Colon (tissue), 2 donors: Measurements from ENCODE around the gene NDUFS4.
"Not testable (repeated sequence)": the region's sequence is repeated elsewhere in the genome, so short reads cannot be mapped to it uniquely, and the experiment has no call there.

Source experiments
- FAIRE-seq: peaks from 2 replicates; lab custom pipeline; 2012; peaks lifted over from hg19 to GRCh38; lab: Jason Lieb, UNC
- donor health status: control.
- donor health status: control.

Gene NDUFS4

GRCh38 chr5:53667621-53668020 is 107.2 kb downstream of the NDUFS4 start:
- FAIRE-seq: no peak

- FAIRE-seq: no peak
Observed at GRCh38 chr5:53671447-53671846, 111.0 kb downstream of the NDUFS4 start.

- FAIRE-seq: no peak
Observed at GRCh38 chr5:53674121-53674520, 113.7 kb downstream of the NDUFS4 start.

- FAIRE-seq: no peak
Observed at GRCh38 chr5:53677632-53678031, 117.2 kb downstream of the NDUFS4 start.

GRCh38 chr5:53678981-53679660 is 118.7 kb downstream of the NDUFS4 start:
- no peak for FAIRE-seq

GRCh38 chr5:53681079-53681478 is 120.6 kb downstream of the NDUFS4 start:
- FAIRE-seq: no peak

- no peak for FAIRE-seq
Observed at GRCh38 chr5:53691014-53691413, 130.6 kb downstream of the NDUFS4 start.

- no peak for FAIRE-seq
Observed at GRCh38 chr5:53694520-53695022, 134.1 kb downstream of the NDUFS4 start.

- FAIRE-seq: not testable (repeated sequence)
Observed at GRCh38 chr5:53710405-53710804, 150.0 kb downstream of the NDUFS4 start.

- no peak for FAIRE-seq
Observed at GRCh38 chr5:53712327-53712726, 151.9 kb downstream of the NDUFS4 start.

- no peak for FAIRE-seq
Observed at GRCh38 chr5:53713978-53714666, 153.7 kb downstream of the NDUFS4 start.

GRCh38 chr5:53714667-53715010 is 154.2 kb downstream of the NDUFS4 start:
- no peak for FAIRE-seq

- no peak for FAIRE-seq
Observed at GRCh38 chr5:53726121-53726520, 165.7 kb downstream of the NDUFS4 start.

GRCh38 chr5:53730943-53731342 is 170.5 kb downstream of the NDUFS4 start:
- FAIRE-seq: no peak
